ENCODE data around the gene IRF3.

The IRF3 gene

GRCh38 chr19:49660338-49660961 is 5.2 kb downstream of the IRF3 start:
- TF ChIP-seq YY1 (IDR thresholded peaks at IDR 0.05; ENCODE audit: low read depth) (no peak), EP300 (IDR thresholded peaks at IDR 0.05; ENCODE audit: borderline replicate concordance) (no peak), TCF12 (IDR thresholded peaks at IDR 0.05; ENCODE audit: low read depth) (no peak), ZBTB7A (IDR thresholded peaks at IDR 0.05; ENCODE audit: low read depth) (no peak), FOXM1 (IDR thresholded peaks at IDR 0.05; ENCODE audit: borderline replicate concordance, low read depth) (no peak), RAD21 (IDR thresholded peaks at IDR 0.05; ENCODE audit: low read depth) (no peak), NFIC (IDR thresholded peaks at IDR 0.05) (no peak), CREB1 (IDR thresholded peaks at IDR 0.05; ENCODE audit: low read depth) (no peak), EGR1 (IDR thresholded peaks at IDR 0.05) (no peak), TAF1 (IDR thresholded peaks at IDR 0.05; ENCODE audit: low read depth) (no peak), CEBPB (IDR thresholded peaks at IDR 0.05) (no peak), TEAD4 (IDR thresholded peaks at IDR 0.05) (no peak)
- TF ChIP-seq, protein P1, sequence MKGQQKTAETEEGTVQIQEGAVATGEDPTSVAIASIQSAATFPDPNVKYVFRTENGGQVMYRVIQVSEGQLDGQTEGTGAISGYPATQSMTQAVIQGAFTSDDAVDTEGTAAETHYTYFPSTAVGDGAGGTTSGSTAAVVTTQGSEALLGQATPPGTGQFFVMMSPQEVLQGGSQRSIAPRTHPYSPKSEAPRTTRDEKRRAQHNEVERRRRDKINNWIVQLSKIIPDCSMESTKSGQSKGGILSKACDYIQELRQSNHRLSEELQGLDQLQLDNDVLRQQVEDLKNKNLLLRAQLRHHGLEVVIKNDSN (IDR thresholded peaks at IDR 0.05) = no peak
- TF ChIP-seq, protein P2, sequence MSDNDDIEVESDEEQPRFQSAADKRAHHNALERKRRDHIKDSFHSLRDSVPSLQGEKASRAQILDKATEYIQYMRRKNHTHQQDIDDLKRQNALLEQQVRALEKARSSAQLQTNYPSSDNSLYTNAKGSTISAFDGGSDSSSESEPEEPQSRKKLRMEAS (IDR thresholded peaks at IDR 0.05) = no peak
- TF ChIP-seq, protein P3, sequence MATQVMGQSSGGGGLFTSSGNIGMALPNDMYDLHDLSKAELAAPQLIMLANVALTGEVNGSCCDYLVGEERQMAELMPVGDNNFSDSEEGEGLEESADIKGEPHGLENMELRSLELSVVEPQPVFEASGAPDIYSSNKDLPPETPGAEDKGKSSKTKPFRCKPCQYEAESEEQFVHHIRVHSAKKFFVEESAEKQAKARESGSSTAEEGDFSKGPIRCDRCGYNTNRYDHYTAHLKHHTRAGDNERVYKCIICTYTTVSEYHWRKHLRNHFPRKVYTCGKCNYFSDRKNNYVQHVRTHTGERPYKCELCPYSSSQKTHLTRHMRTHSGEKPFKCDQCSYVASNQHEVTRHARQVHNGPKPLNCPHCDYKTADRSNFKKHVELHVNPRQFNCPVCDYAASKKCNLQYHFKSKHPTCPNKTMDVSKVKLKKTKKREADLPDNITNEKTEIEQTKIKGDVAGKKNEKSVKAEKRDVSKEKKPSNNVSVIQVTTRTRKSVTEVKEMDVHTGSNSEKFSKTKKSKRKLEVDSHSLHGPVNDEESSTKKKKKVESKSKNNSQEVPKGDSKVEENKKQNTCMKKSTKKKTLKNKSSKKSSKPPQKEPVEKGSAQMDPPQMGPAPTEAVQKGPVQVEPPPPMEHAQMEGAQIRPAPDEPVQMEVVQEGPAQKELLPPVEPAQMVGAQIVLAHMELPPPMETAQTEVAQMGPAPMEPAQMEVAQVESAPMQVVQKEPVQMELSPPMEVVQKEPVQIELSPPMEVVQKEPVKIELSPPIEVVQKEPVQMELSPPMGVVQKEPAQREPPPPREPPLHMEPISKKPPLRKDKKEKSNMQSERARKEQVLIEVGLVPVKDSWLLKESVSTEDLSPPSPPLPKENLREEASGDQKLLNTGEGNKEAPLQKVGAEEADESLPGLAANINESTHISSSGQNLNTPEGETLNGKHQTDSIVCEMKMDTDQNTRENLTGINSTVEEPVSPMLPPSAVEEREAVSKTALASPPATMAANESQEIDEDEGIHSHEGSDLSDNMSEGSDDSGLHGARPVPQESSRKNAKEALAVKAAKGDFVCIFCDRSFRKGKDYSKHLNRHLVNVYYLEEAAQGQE (IDR thresholded peaks at IDR 0.05; ENCODE audit: low read depth) = no peak

DNA sequence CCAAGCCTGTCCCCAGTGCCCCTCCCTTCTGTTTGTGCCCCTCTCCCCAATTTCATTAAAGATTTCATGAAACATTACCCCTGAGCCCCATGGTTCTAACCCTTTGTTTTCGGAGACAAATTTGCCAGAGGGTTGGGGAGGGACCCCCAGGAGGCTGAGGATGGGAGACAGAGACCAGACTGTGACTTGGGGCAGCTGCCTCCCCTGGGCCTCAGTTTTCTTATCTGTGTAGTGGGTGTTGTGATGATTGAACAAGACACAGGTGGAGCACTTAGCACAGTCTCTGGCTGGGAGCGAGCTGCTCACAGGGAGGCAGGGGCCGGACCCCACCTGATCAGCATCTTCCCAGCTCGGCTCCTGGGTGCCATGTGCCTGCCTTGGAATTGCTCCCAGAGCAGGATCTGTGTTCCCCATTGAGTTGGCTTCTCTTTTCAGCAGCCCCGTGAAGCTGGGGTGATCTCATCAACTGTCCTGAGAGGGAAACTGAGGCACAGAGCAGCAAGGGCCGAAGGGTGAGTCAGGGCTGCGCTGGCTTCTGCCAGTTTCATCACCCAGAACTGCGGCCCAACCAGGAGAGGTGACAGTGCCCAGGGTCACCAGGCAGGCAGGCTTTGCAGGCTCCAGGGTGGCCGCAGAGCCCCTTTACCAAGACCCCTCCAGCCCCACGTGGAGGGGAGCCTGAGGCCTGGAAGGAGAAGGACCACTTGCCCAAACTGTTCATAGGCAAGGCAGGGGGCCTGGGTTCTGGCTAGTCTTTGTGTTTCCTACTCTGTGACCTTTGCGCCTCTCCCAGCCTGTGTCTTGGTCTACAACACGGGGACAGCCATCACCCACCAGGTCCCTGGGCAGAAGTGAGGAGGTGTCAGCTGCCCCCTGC is 6.9 kb downstream of the IRF3 start:
- TF ChIP-seq, protein P1 (IDR thresholded peaks at IDR 0.05) = no peak
- no peak for TF ChIP-seq FOXM1 (IDR thresholded peaks at IDR 0.05; ENCODE audit: borderline replicate concordance, low read depth)

DNA sequence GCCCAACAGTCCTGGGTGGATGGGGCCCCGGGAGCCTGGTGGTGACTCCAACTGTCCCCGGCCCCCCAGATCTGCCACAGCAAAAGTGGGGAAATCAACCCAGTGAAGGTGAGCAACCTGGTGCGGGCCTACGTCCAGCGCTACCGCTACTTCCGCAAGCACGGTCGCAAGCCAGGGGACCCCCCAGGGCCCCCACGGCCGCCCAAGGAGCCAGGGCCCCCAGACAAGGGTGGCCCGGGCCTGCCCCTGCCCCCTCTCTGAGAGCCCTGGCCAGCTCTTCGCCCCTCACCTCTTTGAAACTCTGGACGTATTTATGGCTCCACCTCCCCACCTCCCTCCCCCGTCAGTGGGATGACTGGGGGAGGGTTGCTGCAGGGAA is 7.5 kb downstream of the IRF3 start:
- no peak for TF ChIP-seq RAD21 (IDR thresholded peaks at IDR 0.05; ENCODE audit: low read depth)
- no peak for TF ChIP-seq EP300 (IDR thresholded peaks at IDR 0.05; ENCODE audit: borderline replicate concordance)
- TF ChIP-seq, protein P2 (IDR thresholded peaks at IDR 0.05) = no peak
- TF ChIP-seq, protein P1 (IDR thresholded peaks at IDR 0.05) = no peak
- no peak for TF ChIP-seq FOXM1 (IDR thresholded peaks at IDR 0.05; ENCODE audit: borderline replicate concordance, low read depth)
- TF ChIP-seq NFIC (IDR thresholded peaks at IDR 0.05) = no peak
- no peak for TF ChIP-seq ZBTB7A (IDR thresholded peaks at IDR 0.05; ENCODE audit: low read depth)
- no peak for TF ChIP-seq CREB1 (IDR thresholded peaks at IDR 0.05; ENCODE audit: low read depth)
- TF ChIP-seq EGR1 (IDR thresholded peaks at IDR 0.05) = no peak
- no peak for TF ChIP-seq CEBPB (IDR thresholded peaks at IDR 0.05)
- no peak for TF ChIP-seq TCF12 (IDR thresholded peaks at IDR 0.05; ENCODE audit: low read depth)
- no peak for TF ChIP-seq YY1 (IDR thresholded peaks at IDR 0.05; ENCODE audit: low read depth)
- TF ChIP-seq TAF1 (IDR thresholded peaks at IDR 0.05; ENCODE audit: low read depth) = no peak
- TF ChIP-seq TEAD4 (IDR thresholded peaks at IDR 0.05) = no peak
- TF ChIP-seq, protein P3 (IDR thresholded peaks at IDR 0.05; ENCODE audit: low read depth) = no peak

DNA sequence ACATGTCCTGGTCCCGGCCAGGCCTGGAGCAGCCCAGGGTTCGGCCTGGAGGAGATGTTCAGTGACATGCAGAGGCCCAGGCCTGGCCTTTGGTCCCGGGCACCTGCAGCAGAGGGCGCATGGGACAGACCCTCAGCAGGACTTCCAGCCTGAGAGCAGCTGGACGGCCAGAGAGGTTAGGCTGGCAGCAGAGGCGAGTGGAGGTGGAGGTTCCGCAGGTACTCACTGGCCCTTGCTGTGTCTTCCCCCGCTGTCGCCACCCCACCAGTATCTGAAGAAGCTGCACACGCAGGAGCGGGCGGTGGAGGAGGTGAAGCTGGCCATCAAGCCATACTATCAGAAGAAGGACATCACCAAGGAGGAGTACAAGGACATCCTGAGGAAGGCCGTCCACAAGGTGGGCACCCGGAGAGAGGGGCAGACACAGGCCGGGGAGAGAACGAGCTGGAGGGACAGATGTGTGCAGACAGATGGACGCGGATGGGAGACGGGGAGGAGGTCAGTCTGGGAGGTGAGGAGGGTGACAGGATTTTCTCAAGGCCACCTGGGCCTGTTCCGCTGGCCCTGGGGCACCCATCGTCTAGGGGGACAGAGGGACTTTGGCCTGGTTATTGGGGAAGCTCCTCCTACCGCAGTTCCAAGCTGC is 8.0 kb downstream of the IRF3 start:
- no peak for TF ChIP-seq TEAD4 (IDR thresholded peaks at IDR 0.05)
- TF ChIP-seq EP300 (IDR thresholded peaks at IDR 0.05; ENCODE audit: borderline replicate concordance) = no peak
- TF ChIP-seq FOXM1 (IDR thresholded peaks at IDR 0.05; ENCODE audit: borderline replicate concordance, low read depth) = no peak
- TF ChIP-seq, protein P2 (IDR thresholded peaks at IDR 0.05) = no peak
- no peak for TF ChIP-seq TCF12 (IDR thresholded peaks at IDR 0.05; ENCODE audit: low read depth)
- TF ChIP-seq CEBPB (IDR thresholded peaks at IDR 0.05) = no peak
- TF ChIP-seq, protein P3 (IDR thresholded peaks at IDR 0.05; ENCODE audit: low read depth) = no peak
- TF ChIP-seq, protein P1 (IDR thresholded peaks at IDR 0.05) = no peak
- TF ChIP-seq RAD21 (IDR thresholded peaks at IDR 0.05; ENCODE audit: low read depth) = no peak
- TF ChIP-seq TAF1 (IDR thresholded peaks at IDR 0.05; ENCODE audit: low read depth) = no peak
- no peak for TF ChIP-seq CREB1 (IDR thresholded peaks at IDR 0.05; ENCODE audit: low read depth)
- no peak for TF ChIP-seq YY1 (IDR thresholded peaks at IDR 0.05; ENCODE audit: low read depth)
- no peak for TF ChIP-seq EGR1 (IDR thresholded peaks at IDR 0.05)
- no peak for TF ChIP-seq ZBTB7A (IDR thresholded peaks at IDR 0.05; ENCODE audit: low read depth)
- no peak for TF ChIP-seq NFIC (IDR thresholded peaks at IDR 0.05)
